Measurements from ENCODE around the gene MAOB. TPM values are rescaled to one million over a fixed set of nuclear protein-coding genes. Genes with fewer than 3 reads are reported as not detected.

Gene MAOB
- total RNA-seq, 1 experiment from 2014 or later, result 0.74 TPM

DNA sequence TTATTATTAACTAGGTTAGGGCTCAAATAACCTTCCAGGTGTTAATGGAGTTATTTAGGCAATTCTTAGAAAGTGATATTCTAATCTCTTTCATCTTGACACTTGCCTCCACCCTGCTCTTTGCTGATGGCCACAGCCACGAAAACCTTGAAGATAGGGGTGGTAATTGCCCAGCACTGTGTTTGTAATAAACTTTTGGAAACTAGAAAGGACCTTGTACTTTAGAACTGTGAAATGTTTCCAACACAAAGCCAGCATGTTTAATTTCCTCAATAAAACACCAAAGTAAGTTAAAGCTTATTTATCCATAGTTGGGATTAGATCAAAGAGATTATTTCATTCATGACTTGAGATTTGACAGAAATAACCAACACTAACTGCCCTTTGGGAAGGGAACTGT lies 147.8 kb downstream of the MAOB start (continued):
- TF ChIP-seq, protein P1, sequence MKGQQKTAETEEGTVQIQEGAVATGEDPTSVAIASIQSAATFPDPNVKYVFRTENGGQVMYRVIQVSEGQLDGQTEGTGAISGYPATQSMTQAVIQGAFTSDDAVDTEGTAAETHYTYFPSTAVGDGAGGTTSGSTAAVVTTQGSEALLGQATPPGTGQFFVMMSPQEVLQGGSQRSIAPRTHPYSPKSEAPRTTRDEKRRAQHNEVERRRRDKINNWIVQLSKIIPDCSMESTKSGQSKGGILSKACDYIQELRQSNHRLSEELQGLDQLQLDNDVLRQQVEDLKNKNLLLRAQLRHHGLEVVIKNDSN (CRISPR knock-in tag; IDR thresholded peaks at IDR 0.05), result no peak

DNA sequence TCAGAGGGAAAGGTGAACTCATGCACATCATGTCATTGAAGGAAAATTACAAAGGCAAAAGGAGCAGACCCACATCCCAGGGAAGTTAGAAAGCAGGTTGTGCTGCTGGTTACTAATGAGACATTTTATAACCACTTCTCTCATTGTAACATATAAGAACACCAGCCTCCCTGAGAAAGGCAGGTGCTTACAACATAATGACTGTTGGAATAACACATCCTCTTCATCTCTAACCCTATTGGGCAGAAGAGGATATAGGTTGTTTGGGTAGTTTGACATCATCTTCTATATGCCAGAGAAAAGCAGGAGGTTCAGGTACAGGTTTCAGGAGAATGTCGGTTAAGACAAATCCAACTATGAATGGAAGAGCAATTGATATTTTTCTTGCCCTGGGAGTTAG lies 148.6 kb downstream of the MAOB start:
- peaks cover 13% of the 10 kb centered on the region for H3K4me1 Mint-ChIP-seq
- ATAC-seq, result no peak
- no peak overlapping the region for H3K4me3 Mint-ChIP-seq
- H3K36me3 Mint-ChIP-seq, result no peaks in the 10 kb centered on the region; the same call in 1 of the 2 replicates
- ChIA-PET CTCF (no interaction called here), POLR2A (no interaction called here)
- no peaks in the 10 kb centered on the region for H3K9me3 Mint-ChIP-seq
- H3K27me3 Mint-ChIP-seq (ENCODE audit: low read depth), result no peaks in the 10 kb centered on the region
- TF ChIP-seq SMAD3 (CRISPR knock-in tag; IDR thresholded peaks at IDR 0.05; ENCODE audit: borderline replicate concordance) (no peak), NFYB (CRISPR knock-in tag; conservative IDR thresholded peaks at IDR 0.05; ENCODE audit: low read depth) (no peak), RELA (CRISPR knock-in tag; IDR thresholded peaks at IDR 0.05; ENCODE audit: borderline replicate concordance) (no peak), NR2C2 (CRISPR knock-in tag; IDR thresholded peaks at IDR 0.05) (no peak), JUN (CRISPR knock-in tag; IDR thresholded peaks at IDR 0.05) (no peak), IRF2 (CRISPR knock-in tag; IDR thresholded peaks at IDR 0.05; ENCODE audit: borderline replicate concordance, low read depth) (no peak), NFATC4 (CRISPR knock-in tag; IDR thresholded peaks at IDR 0.05) (no peak), CREB1 (CRISPR knock-in tag; IDR thresholded peaks at IDR 0.05) (no peak), MYBL2 (CRISPR knock-in tag; IDR thresholded peaks at IDR 0.05) (no peak), ZNF317 (CRISPR knock-in tag; IDR thresholded peaks at IDR 0.05; ENCODE audit: borderline replicate concordance, low read depth) (no peak), ESRRA (CRISPR knock-in tag; IDR thresholded peaks at IDR 0.05; ENCODE audit: borderline replicate concordance) (no peak), KAT7 (CRISPR knock-in tag; IDR thresholded peaks at IDR 0.05; ENCODE audit: borderline replicate concordance) (no peak), SMAD4 (CRISPR knock-in tag; IDR thresholded peaks at IDR 0.05) (no peak), CREM (CRISPR knock-in tag; IDR thresholded peaks at IDR 0.05) (no peak)
- TF ChIP-seq, protein P2, sequence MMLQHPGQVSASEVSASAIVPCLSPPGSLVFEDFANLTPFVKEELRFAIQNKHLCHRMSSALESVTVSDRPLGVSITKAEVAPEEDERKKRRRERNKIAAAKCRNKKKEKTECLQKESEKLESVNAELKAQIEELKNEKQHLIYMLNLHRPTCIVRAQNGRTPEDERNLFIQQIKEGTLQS (CRISPR knock-in tag; conservative IDR thresholded peaks at IDR 0.05), result no peak
- TF ChIP-seq, protein P3, sequence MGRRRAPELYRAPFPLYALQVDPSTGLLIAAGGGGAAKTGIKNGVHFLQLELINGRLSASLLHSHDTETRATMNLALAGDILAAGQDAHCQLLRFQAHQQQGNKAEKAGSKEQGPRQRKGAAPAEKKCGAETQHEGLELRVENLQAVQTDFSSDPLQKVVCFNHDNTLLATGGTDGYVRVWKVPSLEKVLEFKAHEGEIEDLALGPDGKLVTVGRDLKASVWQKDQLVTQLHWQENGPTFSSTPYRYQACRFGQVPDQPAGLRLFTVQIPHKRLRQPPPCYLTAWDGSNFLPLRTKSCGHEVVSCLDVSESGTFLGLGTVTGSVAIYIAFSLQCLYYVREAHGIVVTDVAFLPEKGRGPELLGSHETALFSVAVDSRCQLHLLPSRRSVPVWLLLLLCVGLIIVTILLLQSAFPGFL (CRISPR knock-in tag; IDR thresholded peaks at IDR 0.05; ENCODE audit: borderline replicate concordance), result no peak
- TF ChIP-seq, protein P4, sequence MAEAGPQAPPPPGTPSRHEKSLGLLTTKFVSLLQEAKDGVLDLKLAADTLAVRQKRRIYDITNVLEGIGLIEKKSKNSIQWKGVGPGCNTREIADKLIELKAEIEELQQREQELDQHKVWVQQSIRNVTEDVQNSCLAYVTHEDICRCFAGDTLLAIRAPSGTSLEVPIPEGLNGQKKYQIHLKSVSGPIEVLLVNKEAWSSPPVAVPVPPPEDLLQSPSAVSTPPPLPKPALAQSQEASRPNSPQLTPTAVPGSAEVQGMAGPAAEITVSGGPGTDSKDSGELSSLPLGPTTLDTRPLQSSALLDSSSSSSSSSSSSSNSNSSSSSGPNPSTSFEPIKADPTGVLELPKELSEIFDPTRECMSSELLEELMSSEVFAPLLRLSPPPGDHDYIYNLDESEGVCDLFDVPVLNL (CRISPR knock-in tag; IDR thresholded peaks at IDR 0.05; ENCODE audit: borderline replicate concordance, low read depth), result no peak
- H3K27ac Mint-ChIP-seq, result no peak overlapping the region
- DNase-seq (ENCODE audit: low spot score), result no peak

DNA sequence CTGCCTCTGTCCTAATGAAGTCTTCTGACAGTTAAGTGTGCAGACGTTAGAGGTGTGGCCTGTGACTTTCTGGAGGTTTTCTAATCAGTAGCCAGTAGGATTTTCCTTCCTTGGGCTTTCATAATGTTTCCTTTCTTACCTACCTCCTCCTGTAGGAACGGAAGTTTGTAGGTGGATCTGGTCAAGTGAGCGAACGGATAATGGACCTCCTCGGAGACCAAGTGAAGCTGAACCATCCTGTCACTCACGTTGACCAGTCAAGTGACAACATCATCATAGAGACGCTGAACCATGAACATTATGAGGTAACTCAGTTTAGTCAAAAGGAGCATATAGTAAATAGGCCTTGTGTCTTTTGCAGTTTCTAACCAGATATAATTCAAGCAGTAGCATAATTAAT lies 151.2 kb downstream of the MAOB start:
- DNase-seq (ENCODE audit: low spot score) (no peak), ATAC-seq (no peak)
- H3K36me3 Mint-ChIP-seq, result no peaks in the 10 kb centered on the region
- peaks cover 8% of the 10 kb centered on the region for H3K4me1 Mint-ChIP-seq
- H3K27me3 Mint-ChIP-seq (ENCODE audit: low read depth), result peaks cover 5% of the 10 kb centered on the region
- ChIA-PET CTCF (no interaction called here), POLR2A (no interaction called here)
- H3K4me3 Mint-ChIP-seq, result no peak overlapping the region
- no peak overlapping the region for H3K27ac Mint-ChIP-seq
- no peaks in the 10 kb centered on the region for H3K9me3 Mint-ChIP-seq
- TF ChIP-seq ETV6 (CRISPR knock-in tag; IDR thresholded peaks at IDR 0.05) (no peak), PRRX2 (CRISPR knock-in tag; IDR thresholded peaks at IDR 0.05) (no peak), ZNF416 (CRISPR knock-in tag; IDR thresholded peaks at IDR 0.05) (no peak), ZNF219 (CRISPR knock-in tag; IDR thresholded peaks at IDR 0.05; ENCODE audit: borderline replicate concordance) (no peak), KAT7 (CRISPR knock-in tag; IDR thresholded peaks at IDR 0.05; ENCODE audit: borderline replicate concordance) (no peak), OVOL2 (CRISPR knock-in tag; IDR thresholded peaks at IDR 0.05; ENCODE audit: borderline replicate concordance) (no peak), RELA (CRISPR knock-in tag; IDR thresholded peaks at IDR 0.05; ENCODE audit: borderline replicate concordance) (no peak), CREB1 (CRISPR knock-in tag; IDR thresholded peaks at IDR 0.05) (no peak)
- TF ChIP-seq, protein P5, sequence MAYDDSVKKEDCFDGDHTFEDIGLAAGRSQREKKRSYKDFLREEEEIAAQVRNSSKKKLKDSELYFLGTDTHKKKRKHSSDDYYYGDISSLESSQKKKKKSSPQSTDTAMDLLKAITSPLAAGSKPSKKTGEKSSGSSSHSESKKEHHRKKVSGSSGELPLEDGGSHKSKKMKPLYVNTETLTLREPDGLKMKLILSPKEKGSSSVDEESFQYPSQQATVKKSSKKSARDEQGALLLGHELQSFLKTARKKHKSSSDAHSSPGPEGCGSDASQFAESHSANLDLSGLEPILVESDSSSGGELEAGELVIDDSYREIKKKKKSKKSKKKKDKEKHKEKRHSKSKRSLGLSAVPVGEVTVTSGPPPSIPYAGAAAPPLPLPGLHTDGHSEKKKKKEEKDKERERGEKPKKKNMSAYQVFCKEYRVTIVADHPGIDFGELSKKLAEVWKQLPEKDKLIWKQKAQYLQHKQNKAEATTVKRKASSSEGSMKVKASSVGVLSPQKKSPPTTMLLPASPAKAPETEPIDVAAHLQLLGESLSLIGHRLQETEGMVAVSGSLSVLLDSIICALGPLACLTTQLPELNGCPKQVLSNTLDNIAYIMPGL (CRISPR knock-in tag; IDR thresholded peaks at IDR 0.05), result no peak
- TF ChIP-seq, protein P6, sequence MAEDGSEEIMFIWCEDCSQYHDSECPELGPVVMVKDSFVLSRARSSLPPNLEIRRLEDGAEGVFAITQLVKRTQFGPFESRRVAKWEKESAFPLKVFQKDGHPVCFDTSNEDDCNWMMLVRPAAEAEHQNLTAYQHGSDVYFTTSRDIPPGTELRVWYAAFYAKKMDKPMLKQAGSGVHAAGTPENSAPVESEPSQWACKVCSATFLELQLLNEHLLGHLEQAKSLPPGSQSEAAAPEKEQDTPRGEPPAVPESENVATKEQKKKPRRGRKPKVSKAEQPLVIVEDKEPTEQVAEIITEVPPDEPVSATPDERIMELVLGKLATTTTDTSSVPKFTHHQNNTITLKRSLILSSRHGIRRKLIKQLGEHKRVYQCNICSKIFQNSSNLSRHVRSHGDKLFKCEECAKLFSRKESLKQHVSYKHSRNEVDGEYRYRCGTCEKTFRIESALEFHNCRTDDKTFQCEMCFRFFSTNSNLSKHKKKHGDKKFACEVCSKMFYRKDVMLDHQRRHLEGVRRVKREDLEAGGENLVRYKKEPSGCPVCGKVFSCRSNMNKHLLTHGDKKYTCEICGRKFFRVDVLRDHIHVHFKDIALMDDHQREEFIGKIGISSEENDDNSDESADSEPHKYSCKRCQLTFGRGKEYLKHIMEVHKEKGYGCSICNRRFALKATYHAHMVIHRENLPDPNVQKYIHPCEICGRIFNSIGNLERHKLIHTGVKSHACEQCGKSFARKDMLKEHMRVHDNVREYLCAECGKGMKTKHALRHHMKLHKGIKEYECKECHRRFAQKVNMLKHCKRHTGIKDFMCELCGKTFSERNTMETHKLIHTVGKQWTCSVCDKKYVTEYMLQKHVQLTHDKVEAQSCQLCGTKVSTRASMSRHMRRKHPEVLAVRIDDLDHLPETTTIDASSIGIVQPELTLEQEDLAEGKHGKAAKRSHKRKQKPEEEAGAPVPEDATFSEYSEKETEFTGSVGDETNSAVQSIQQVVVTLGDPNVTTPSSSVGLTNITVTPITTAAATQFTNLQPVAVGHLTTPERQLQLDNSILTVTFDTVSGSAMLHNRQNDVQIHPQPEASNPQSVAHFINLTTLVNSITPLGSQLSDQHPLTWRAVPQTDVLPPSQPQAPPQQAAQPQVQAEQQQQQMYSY (CRISPR knock-in tag; IDR thresholded peaks at IDR 0.05), result no peak
- TF ChIP-seq, protein P1 (CRISPR knock-in tag; IDR thresholded peaks at IDR 0.05), result no peak
